Left cardiac atrium (tissue), 4 donors: Measurements from ENCODE around the gene LRTM2. TPM values are rescaled to one million over a fixed set of nuclear protein-coding genes. Genes with fewer than 3 reads are reported as not detected.

Source experiments
- ATAC-seq, 2 donors: fragments of 200-7000 bp; cut with Tn5 transposase; one replicate each; pipeline ENCODE4 v1.9.1; 2020; ENCODE audit warnings: mild to moderate bottlenecking in 2 of 2, moderate library complexity in 2 of 2
- DNase-seq: peaks from one replicate; pipeline ENCODE4 v3.0.0-alpha.2; 2020
- intact Hi-C, 2 donors: fragments of 100-400 bp; cut with DNase I; formaldehyde crosslinking; loops; one replicate each; pipeline versions ENCODE4 v1.14.1 to v1.15.1; 2022 to 2023
- total RNA-seq, 2 donors: library from RNA; stranded (reverse); fragmentation: NEBNext Ultra II Directional; extraction: Animal tissue kit (Norgen Biotek cat#: 25700); gene quantifications; one replicate each; pipeline ENCODE4 v1.2.1, GENCODE V29; 2021
- donor health status: DM: no; HTN: yes; CAD: no.
- donor health status: DM: no; HTN: yes; CAD: no; lungs with severe emphysema.
- donor health status: DM: yes; HTN: yes; CAD: no.
- donor health status: Dilated cardiomyopathy.

LRTM2 gene
- total RNA-seq, 2 donors from 2014 or later: not detected

DNA sequence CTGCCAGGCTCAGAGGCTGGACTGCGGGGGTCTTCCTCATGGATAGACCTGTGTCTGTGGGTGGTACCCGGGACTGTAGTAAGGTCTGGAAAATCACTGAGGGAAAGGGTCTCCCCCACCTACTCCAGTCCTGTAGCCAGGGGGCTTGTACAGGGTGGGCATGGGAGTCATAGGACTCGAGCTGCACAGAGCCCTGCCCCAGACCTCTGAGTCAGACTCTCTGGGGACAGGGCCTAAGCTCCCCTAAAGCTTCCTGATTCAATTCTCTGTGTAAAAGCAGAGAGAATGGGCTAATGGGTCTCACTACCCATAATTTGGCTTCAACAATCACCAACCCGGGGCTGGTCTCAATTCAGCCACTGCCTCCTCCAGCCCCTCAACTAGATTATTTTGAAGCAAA lies 27.0 kb downstream of the LRTM2 start:
- DNase-seq: no peak
- ATAC-seq: no peak
- intact Hi-C loops: no loop called here

- no peak for ATAC-seq
- no peak for DNase-seq
- intact Hi-C loops: no loop called here
Measured at GRCh38 chr12:1848146-1848545, 27.8 kb downstream of the LRTM2 start.

GRCh38 chr12:1848745-1849144 lies 28.4 kb downstream of the LRTM2 start:
- DNase-seq (no peak), ATAC-seq (no peak)
- intact Hi-C loops: no loop called here

- DNase-seq (no peak), ATAC-seq (no peak)
- intact Hi-C loops: no loop called here
Measured at GRCh38 chr12:1851151-1851701, 30.9 kb downstream of the LRTM2 start.

GRCh38 chr12:1852076-1852475 lies 31.7 kb downstream of the LRTM2 start:
- ATAC-seq (no peak), DNase-seq (no peak)
- intact Hi-C loops: no loop called here

DNA sequence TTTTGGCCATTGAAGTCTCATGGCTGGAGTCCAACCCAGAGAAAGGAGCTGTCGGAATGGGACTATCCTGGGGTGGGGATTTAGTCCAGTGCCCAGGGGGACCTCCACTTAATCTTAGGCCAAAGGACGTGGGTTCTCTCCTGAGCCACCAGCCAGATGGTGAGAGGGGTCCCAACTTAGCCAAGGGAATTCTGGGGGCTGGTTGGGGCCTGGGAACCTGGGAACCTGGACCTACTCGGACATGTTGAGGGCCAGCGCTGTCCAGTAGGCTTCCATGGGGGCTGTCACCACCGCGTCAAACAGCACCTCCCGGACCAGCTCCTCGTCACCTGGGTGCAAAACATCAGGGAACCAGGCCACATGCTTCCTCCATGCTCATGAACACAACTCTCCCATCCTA lies 33.4 kb downstream of the LRTM2 start:
- no peak for ATAC-seq
- no peak for DNase-seq
- intact Hi-C loops: no loop called here

GRCh38 chr12:1855241-1855640 lies 34.9 kb downstream of the LRTM2 start:
- DNase-seq (no peak), ATAC-seq (no peak)
- intact Hi-C loops: no loop called here

- DNase-seq (no peak), ATAC-seq (no peak)
- intact Hi-C loops: no loop called here
Measured at GRCh38 chr12:1857086-1857485, 36.7 kb downstream of the LRTM2 start.

DNA sequence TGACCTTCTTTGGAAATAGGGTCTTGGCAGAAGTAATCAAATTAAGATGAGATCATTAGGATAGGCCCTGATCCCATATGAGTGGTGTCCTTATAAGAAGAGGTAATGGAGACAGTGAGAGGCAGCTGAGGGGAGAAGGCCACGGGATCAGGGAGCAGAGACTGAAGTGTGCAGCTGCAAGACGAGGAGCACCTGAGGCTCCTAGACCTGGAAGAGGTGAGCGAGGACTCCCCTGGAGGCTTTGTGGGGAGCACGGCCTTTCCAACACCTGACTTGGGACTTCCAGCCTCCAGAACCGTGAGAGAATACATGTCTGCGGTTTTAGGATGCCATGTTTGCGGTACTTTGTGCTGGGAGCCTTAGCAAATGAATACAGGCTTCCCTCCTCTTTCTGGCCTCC lies 37.5 kb downstream of the LRTM2 start:
- DNase-seq (no peak), ATAC-seq (no peak)
- intact Hi-C loops: no loop called here

GRCh38 chr12:1858456-1858855 lies 38.1 kb downstream of the LRTM2 start:
- ATAC-seq (no peak), DNase-seq (no peak)
- intact Hi-C loops: no loop called here

DNA sequence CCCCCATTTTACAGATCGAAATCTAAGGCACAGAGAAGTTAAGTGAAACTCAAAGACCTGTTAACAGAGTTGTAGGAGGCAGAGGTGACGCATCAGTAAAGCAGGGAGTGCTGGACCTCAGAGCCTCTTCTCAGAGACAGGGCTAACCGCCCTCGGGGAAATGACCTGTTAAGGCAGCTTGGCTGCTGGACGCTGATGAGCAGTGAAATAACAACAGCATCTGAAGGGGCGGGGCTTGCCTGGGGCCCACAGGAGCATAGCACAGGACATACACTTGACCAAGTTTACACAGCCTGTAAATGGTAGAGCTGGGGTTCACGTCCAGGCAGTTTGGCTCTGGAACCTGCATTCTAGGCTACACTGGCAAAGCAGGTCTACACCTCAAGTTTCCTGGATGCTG lies 39.3 kb downstream of the LRTM2 start:
- DNase-seq (no peak), ATAC-seq (no peak)
- intact Hi-C loops: no loop called here

DNA sequence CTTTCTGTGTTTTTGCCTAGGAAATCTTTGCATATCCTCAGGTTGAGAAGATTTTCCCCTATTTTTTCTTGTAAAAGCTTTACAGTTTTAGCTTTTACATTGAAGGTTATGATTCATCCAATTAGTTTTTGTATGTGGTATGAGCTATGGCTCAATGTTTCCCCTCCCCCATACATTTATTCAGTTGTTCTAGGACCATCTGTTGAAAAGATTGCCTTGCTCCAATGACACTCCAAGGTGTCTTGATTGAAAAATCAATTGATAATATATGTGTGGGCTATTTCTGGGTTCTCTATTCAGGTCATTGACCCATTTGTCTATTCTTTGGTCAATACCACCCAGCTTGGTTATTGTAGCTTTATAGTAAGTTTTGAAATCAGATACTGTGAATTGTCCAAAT lies 42.6 kb downstream of the LRTM2 start:
- DNase-seq (no peak), ATAC-seq (no peak)
- intact Hi-C loops: no loop called here

GRCh38 chr12:1863823-1864222 lies 43.5 kb downstream of the LRTM2 start:
- intact Hi-C loops: no loop called here
- ATAC-seq (no peak), DNase-seq (no peak)

DNA sequence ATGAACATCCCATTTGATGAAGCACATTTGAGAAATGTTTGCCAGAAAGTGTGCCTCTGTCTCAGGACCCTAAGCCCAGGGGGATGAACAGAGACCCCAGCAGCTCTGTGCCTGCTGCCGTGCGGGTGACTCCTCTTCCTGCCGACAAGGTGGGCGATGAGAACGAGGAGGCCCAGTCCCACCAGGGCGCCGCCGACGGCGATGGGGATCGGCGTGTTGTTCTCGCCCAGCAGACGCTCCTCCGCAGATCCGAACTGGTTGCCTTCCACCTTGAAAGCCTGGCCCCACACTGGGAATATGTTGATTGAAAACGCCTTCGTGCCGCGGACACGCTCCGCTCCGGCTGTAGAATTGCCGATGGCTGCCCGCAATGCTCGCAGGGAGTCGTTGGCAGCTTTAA lies 44.1 kb downstream of the LRTM2 start:
- no peak for ATAC-seq
- intact Hi-C loops: no loop called here
- DNase-seq: no peak

GRCh38 chr12:1864867-1865266 lies 44.5 kb downstream of the LRTM2 start:
- intact Hi-C loops: no loop called here
- ATAC-seq (no peak), DNase-seq (no peak)

- intact Hi-C loops: no loop called here
- ATAC-seq (no peak), DNase-seq (no peak)
Measured at GRCh38 chr12:1865284-1865866, 45.0 kb downstream of the LRTM2 start.

GRCh38 chr12:1869145-1869544 lies 48.8 kb downstream of the LRTM2 start:
- intact Hi-C loops: no loop called here
- DNase-seq (no peak), ATAC-seq (no peak)

DNA sequence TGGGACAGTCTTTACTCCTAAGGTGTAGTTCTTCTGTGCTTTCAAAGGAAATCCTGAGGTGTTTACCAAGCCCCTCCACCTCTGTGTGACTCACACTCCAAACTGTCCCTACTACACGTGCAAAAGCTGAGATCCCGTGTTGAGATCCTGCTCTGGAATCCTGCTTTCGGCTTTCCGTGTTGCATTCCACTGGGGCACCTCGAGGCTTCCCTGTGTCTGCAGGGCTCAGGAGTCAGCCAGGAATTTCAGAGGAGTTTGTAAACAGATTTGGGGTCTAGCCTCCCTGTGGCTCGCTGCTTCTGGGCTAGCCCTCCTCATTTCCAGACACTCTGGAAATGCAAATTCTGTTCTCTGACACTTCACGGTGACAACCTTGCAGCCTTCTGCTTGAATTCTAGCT lies 49.7 kb downstream of the LRTM2 start:
- intact Hi-C loops: no loop called here
- DNase-seq: no peak
- ATAC-seq: no peak

DNA sequence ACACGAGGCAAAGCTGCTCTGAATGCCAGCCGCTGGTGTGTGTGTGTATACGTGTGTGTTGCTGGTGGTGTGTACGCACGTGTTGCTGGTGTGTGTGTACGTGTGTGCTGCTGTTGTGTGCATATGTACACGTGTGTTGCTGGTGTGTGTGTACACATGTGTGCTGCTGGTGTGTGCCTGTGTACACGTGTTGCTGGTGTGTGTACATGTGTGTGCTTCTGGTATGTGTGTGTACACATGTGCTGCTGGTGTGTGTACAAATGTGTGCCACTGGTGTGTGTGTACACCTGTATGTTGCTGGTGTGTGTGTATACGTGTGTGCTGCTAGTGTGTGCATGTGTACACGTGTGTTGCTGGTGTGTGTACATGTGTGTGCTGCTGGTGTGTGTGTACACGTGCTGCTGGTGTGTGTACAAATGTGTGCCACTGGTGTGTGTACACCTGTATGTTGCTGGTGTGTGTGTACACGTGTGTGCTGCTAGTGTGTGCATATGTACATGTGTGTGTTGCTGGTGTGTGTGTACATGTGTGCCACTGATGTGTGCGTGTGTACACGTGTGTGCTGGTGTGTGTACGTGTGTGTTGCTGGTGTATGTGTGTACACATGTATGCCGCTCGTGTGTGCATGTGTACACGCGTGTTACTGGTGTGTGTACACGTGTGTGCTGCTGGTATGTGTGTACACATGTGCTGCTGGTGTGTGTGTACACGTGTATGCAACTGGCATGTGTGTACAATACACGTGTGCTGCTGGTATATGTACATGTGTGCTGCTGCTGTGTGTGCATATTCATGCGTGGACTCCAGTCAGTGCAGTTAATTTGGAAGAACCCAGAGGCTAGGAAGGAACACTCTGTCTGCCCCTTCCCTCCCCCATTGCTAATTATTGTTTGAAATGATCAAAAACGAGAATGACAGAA lies 50.9 kb downstream of the LRTM2 start:
- ATAC-seq (no peak), DNase-seq (no peak)
- intact Hi-C loops: no loop called here

DNA sequence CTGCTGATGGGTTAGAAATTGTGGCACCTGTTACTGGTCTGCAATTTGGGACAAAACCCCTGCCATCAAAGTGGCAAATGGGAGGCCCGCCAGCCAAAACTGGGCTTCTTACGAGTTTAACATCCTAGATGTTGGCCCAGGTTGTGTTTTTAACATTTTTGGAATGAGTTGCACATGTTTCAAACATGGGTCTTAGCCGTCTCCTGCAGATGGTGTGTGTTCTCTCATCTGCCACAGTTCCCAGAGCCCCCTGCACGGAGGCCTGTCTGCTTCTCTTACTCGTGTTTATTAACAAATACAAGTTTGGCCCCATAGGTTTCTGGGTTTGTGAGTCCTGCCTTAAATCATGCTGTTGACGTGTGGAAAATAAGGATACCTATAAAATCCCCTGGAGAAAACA lies 51.6 kb downstream of the LRTM2 start:
- intact Hi-C loops: no loop called here
- ATAC-seq: no peak
- no peak for DNase-seq

DNA sequence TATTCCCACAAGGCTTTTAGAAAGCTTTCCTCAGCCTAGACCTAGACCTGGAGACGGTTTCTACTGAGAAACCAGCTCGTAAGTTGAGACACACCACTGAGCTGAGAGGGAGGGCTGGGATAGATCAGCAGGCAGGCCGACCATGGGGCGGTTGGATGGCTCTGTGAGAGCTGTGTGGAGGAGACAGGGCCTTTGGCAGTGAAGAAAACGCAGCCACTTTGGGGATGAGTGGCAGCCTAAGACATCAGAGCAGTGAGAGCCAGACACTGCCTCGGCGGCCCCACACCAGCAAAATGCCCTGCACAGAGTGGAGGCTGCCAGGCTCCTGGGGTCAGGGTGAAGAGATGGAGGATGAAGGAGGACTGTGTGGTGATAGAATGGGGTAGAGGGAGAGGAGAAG lies 52.1 kb downstream of the LRTM2 start:
- intact Hi-C loops: no loop called here
- no peak for ATAC-seq
- DNase-seq: no peak
